ENCODE data around the gene HIRA.

HIRA gene

GRCh38 chr22:19473578-19473977 lies 42.0 kb upstream of the HIRA start:
- Histone ChIP-seq H3K9me3 (ENCODE audit: insufficient read depth, low read length) (no peaks in the 10 kb centered on the region), H4K20me1 (ENCODE audit: insufficient read depth, low read length) (peaks cover 23% of the 10 kb centered on the region), H3K27ac (ENCODE audit: low read length) (no peak overlapping the region), H3K4me1 (ENCODE audit: low read length) (peaks cover 11% of the 10 kb centered on the region), H3K27me3 (ENCODE audit: low read depth, low read length) (no peaks in the 10 kb centered on the region), H3K9ac (ENCODE audit: low read length) (no peak overlapping the region), H3K79me2 (ENCODE audit: low read length) (peaks cover 40% of the 10 kb centered on the region), H3K4me3 (ENCODE audit: low read length) (no peak overlapping the region), H2AFZ (ENCODE audit: low read depth, low read length) (no peak overlapping the region), H3K36me3 (replicated peaks; ENCODE audit: low read depth, low read length) (peaks cover 46% of the 10 kb centered on the region), H3K4me2 (ENCODE audit: low read length) (no peak overlapping the region)
- TF ChIP-seq EZH2phosphoT487 (IDR thresholded peaks at IDR 0.05; ENCODE audit: low read depth) = no peak
- TF ChIP-seq, protein P1, sequence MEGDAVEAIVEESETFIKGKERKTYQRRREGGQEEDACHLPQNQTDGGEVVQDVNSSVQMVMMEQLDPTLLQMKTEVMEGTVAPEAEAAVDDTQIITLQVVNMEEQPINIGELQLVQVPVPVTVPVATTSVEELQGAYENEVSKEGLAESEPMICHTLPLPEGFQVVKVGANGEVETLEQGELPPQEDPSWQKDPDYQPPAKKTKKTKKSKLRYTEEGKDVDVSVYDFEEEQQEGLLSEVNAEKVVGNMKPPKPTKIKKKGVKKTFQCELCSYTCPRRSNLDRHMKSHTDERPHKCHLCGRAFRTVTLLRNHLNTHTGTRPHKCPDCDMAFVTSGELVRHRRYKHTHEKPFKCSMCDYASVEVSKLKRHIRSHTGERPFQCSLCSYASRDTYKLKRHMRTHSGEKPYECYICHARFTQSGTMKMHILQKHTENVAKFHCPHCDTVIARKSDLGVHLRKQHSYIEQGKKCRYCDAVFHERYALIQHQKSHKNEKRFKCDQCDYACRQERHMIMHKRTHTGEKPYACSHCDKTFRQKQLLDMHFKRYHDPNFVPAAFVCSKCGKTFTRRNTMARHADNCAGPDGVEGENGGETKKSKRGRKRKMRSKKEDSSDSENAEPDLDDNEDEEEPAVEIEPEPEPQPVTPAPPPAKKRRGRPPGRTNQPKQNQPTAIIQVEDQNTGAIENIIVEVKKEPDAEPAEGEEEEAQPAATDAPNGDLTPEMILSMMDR (IDR thresholded peaks at IDR 0.05; ENCODE audit: low read depth, low read length) = peak; percentile 27; the same call in 1 of the 2 replicates

DNA sequence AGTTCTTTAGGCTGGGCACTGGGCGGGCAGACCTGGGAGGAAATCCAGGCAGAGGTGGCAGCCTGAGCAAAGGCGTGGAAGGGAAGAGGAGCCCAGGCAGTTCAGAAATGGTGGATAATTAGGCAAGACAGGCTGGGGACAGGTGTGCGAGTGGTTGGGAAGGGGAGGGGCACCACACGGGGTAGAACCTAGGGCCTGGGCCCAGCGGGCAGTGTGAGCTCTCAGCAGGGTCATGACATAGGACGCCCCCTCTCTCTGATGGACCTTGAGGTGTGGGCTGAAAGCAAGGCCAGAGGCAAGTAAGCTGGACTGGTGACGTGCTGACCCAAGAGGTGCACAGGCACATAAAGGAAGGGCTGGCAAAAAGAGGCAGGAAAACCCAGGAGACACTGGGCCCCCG lies 40.7 kb upstream of the HIRA start:
- H4K20me1 ChIP-seq (ENCODE audit: insufficient read depth, low read length) = peaks cover 12% of the 10 kb centered on the region
- no peaks in the 10 kb centered on the region for H3K27me3 ChIP-seq (ENCODE audit: low read depth, low read length)
- H2AFZ ChIP-seq (ENCODE audit: low read depth, low read length) = no peak overlapping the region
- peaks cover 58% of the 10 kb centered on the region for H3K36me3 ChIP-seq (replicated peaks; ENCODE audit: low read depth, low read length)
- H3K27ac ChIP-seq (ENCODE audit: low read length) = no peak overlapping the region
- TF ChIP-seq, protein P1 (IDR thresholded peaks at IDR 0.05; ENCODE audit: low read depth, low read length) = no peak
- TF ChIP-seq EZH2phosphoT487 (IDR thresholded peaks at IDR 0.05; ENCODE audit: low read depth) = no peak
- peaks cover 26% of the 10 kb centered on the region for H3K79me2 ChIP-seq (ENCODE audit: low read length)
- H3K9ac ChIP-seq (ENCODE audit: low read length) = no peak overlapping the region
- no peaks in the 10 kb centered on the region for H3K9me3 ChIP-seq (ENCODE audit: insufficient read depth, low read length)
- H3K4me3 ChIP-seq (ENCODE audit: low read length) = no peak overlapping the region
- H3K4me2 ChIP-seq (ENCODE audit: low read length) = no peak overlapping the region
- peaks cover 2% of the 10 kb centered on the region for H3K4me1 ChIP-seq (ENCODE audit: low read length)

DNA sequence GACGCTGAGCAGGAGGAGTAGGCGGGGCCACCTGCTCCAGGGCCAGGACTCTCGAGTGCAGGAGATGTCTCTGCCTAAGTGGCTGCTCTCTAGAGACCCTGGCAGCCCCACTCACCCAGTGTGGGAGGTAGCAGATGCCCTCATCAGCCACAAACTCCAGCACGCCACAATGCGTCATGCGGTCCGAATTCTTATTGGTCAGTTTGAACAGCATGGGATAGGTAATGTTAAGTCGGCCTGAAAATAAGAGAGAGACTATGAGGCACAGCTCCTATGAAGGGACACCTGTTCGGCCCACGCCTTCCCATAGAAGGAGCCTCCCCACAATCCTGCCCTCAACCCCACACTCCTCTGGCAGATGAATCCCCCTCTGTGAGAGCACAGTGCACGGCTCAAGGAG lies 40.0 kb upstream of the HIRA start:
- H4K20me1 ChIP-seq (ENCODE audit: insufficient read depth, low read length) = peaks cover 10% of the 10 kb centered on the region; the same call in 1 of the 2 replicates

GRCh38 chr22:19470010-19470409 lies 38.5 kb upstream of the HIRA start:
- no peak for TF ChIP-seq EZH2phosphoT487 (IDR thresholded peaks at IDR 0.05; ENCODE audit: low read depth)
- TF ChIP-seq, protein P1 (IDR thresholded peaks at IDR 0.05; ENCODE audit: low read depth, low read length) = no peak
- Histone ChIP-seq H3K9ac (ENCODE audit: low read length) (no peak overlapping the region), H3K4me2 (ENCODE audit: low read length) (no peak overlapping the region), H2AFZ (ENCODE audit: low read depth, low read length) (no peak overlapping the region), H3K27ac (ENCODE audit: low read length) (no peak overlapping the region), H3K36me3 (replicated peaks; ENCODE audit: low read depth, low read length) (peaks cover 73% of the 10 kb centered on the region), H3K79me2 (ENCODE audit: low read length) (peaks cover 7% of the 10 kb centered on the region; the same call in 1 of the 2 replicates), H3K9me3 (ENCODE audit: insufficient read depth, low read length) (no peaks in the 10 kb centered on the region), H4K20me1 (ENCODE audit: insufficient read depth, low read length) (peaks cover 3% of the 10 kb centered on the region; the same call in 1 of the 2 replicates), H3K4me3 (ENCODE audit: low read length) (no peak overlapping the region), H3K27me3 (ENCODE audit: low read depth, low read length) (no peaks in the 10 kb centered on the region), H3K4me1 (ENCODE audit: low read length) (no peaks in the 10 kb centered on the region)

More for the DNA sequence above, 40.0 kb upstream of the HIRA start:
- Histone ChIP-seq H3K4me2 (ENCODE audit: low read length) (no peak overlapping the region), H3K4me3 (ENCODE audit: low read length) (no peak overlapping the region), H3K9me3 (ENCODE audit: insufficient read depth, low read length) (no peaks in the 10 kb centered on the region), H3K4me1 (ENCODE audit: low read length) (no peaks in the 10 kb centered on the region), H3K79me2 (ENCODE audit: low read length) (peaks cover 22% of the 10 kb centered on the region), H2AFZ (ENCODE audit: low read depth, low read length) (no peak overlapping the region), H3K27ac (ENCODE audit: low read length) (no peak overlapping the region), H3K27me3 (ENCODE audit: low read depth, low read length) (no peaks in the 10 kb centered on the region), H3K36me3 (replicated peaks; ENCODE audit: low read depth, low read length) (peaks cover 64% of the 10 kb centered on the region), H3K9ac (ENCODE audit: low read length) (no peak overlapping the region)
- TF ChIP-seq, protein P1 (IDR thresholded peaks at IDR 0.05; ENCODE audit: low read depth, low read length) = no peak
- TF ChIP-seq EZH2phosphoT487 (IDR thresholded peaks at IDR 0.05; ENCODE audit: low read depth) = no peak
